ENCODE data around the gene CKS1B.
"Not testable (repeated sequence)": the region's sequence is repeated elsewhere in the genome, so short reads cannot be mapped to it uniquely, and the experiment has no call there.

Gene CKS1B

GRCh38 chr1:154963643-154964042 is 10.8 kb upstream of the CKS1B start:
- no peak for DNase-seq (ENCODE audit: low read depth in 2 of 3, low spot score in 2 of 3)

- DNase-seq (ENCODE audit: low read depth in 2 of 3, low spot score in 2 of 3): no peak
These were observed 10.1 kb upstream of the CKS1B start for GRCh38 chr1:154964359-154964758.

GRCh38 chr1:154966111-154966510 is 8.4 kb upstream of the CKS1B start:
- no peak for DNase-seq (ENCODE audit: low read depth in 2 of 3, low spot score in 2 of 3)

- DNase-seq (ENCODE audit: low read depth in 2 of 3, low spot score in 2 of 3): no peak
These were observed 7.0 kb upstream of the CKS1B start for GRCh38 chr1:154967331-154967950.

- DNase-seq (ENCODE audit: low read depth in 2 of 3, low spot score in 2 of 3): no peak
These were observed 5.8 kb upstream of the CKS1B start for GRCh38 chr1:154968731-154969130.

- DNase-seq (ENCODE audit: low read depth in 2 of 3, low spot score in 2 of 3): no peak
These were observed 5.2 kb upstream of the CKS1B start for GRCh38 chr1:154969246-154969645.

- DNase-seq (ENCODE audit: low read depth in 2 of 3, low spot score in 2 of 3): no peak
These were observed 4.5 kb upstream of the CKS1B start for GRCh38 chr1:154969860-154970452.

- DNase-seq (ENCODE audit: low read depth in 2 of 3, low spot score in 2 of 3): no peak
These were observed 3.7 kb upstream of the CKS1B start, which contains the start of gene SHC1 for GRCh38 chr1:154970631-154971340. Gene SHC1 (minus strand): TSS chr1:154970747. CDS start chr1:154970526, 221 bp downstream.

GRCh38 chr1:154971341-154971998 is 3.0 kb upstream of the CKS1B start:
- no peak for DNase-seq (ENCODE audit: low read depth in 2 of 3, low spot score in 2 of 3)

GRCh38 chr1:154972213-154972516 is 2.3 kb upstream of the CKS1B start:
- no peak for DNase-seq (ENCODE audit: low read depth in 2 of 3, low spot score in 2 of 3)

GRCh38 chr1:154972517-154973343 is 1.8 kb upstream of the CKS1B start:
- DNase-seq (ENCODE audit: low read depth in 2 of 3, low spot score in 2 of 3): no peak

- peak; percentile 76 to 94 (median 89) for DNase-seq (ENCODE audit: low read depth in 2 of 3, low spot score in 2 of 3)
These were observed 958 bp upstream of the CKS1B start for GRCh38 chr1:154973344-154974101.

GRCh38 chr1:154974808-154975408 is 427 bp downstream of the CKS1B start:
- DNase-seq (ENCODE audit: low read depth in 2 of 3, low spot score in 2 of 3): peak; percentile 89 to 91 (median 90)

GRCh38 chr1:154975409-154976059 is 1.1 kb downstream of the CKS1B start:
- DNase-seq (ENCODE audit: low read depth in 2 of 3, low spot score in 2 of 3): peak; percentile 47 to 58 (median 57)

GRCh38 chr1:154977762-154978161 is 3.3 kb downstream of the CKS1B start:
- DNase-seq (ENCODE audit: low read depth in 2 of 3, low spot score in 2 of 3): not testable (repeated sequence)

- no peak for DNase-seq (ENCODE audit: low read depth in 2 of 3, low spot score in 2 of 3)
These were observed 3.9 kb downstream of the CKS1B start for GRCh38 chr1:154978360-154978759.

GRCh38 chr1:154982341-154982740 is 7.9 kb downstream of the CKS1B start:
- DNase-seq (ENCODE audit: low read depth in 2 of 3, low spot score in 2 of 3): no peak

- peak; percentile 84 to 87 (median 86) for DNase-seq (ENCODE audit: low read depth in 2 of 3, low spot score in 2 of 3)
These were observed 8.6 kb downstream of the CKS1B start, which contains the start of gene FLAD1 for GRCh38 chr1:154982897-154983648. Gene FLAD1 (plus strand): TSS chr1:154983344. CDS start chr1:154983695, 351 bp downstream.
